Ramos (cell line): ENCODE results near the gene TYW1B.
"Not testable (repeated sequence)": the region's sequence is repeated elsewhere in the genome, so short reads cannot be mapped to it uniquely, and the experiment has no call there.

Experiments
- in situ Hi-C: fragments of 300-500 bp; cut with MboI; formaldehyde crosslinking; loops from one replicate; pipeline ENCODE4 v1.14.3; 2022; ENCODE audit warnings: low sequenced_read_pairs; ENCODE audit not compliant: unreplicated experiment

Gene TYW1B

GRCh38 chr7:72706521-72706920, 121.5 kb downstream of the TYW1B start:
- in situ Hi-C loops = no loop called here

DNA sequence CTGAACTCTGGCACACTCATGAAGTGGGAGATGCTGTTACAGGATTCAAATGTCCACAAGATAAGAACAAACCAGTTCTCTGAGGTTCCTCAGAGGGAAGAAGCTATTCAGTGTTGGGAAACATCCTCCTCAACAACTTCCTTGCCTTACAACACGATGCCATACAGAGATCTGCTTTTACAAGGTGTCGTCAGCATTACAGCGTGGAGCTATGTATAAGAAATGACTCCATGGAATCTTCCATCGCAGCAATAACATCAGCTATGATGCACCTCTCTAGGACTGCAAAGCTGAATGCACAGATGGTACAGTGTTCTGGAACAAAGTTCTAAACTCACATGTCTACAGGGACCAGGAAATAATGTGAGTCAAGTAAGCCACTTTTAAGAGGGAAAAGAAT, 122.3 kb downstream of the TYW1B start:
- in situ Hi-C loops = not testable (repeated sequence)

DNA sequence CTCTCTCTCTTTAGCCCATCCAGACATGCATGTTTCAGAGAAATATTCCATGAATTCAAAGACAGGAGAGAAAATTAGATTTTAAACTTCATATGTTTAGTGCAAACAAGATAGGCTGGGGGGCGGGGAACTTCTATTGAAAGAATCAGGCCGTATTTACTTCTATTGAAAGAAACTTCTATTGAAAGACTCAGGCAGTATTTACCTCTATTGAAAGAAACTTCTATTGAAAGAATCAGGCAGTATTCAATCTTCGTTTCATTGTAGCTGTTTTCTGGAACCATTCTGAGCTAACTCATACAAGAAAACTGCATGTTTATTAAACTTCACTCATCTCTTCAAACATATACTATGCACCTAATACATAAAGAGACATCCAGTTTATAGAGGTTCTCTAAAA, 123.1 kb downstream of the TYW1B start:
- in situ Hi-C loops = no loop called here

DNA sequence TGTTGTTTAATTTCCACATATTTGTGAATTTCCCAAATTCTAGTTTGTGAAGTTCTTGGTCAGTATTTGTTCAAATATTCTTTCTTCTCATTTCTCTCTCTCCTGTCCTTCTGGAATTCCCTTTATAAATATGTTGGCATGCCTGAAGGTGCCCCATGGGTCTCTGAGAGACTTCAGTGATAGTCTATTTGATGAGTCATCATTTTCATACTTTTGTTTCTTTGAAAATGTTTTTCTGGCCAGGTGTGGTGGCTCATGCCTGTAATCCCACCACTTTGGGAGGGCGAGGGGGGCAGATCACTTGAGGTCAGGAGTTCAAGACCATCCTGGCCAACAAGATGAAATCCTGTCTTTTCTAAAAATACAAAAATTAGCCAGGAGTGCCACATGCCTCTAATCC, 127.5 kb downstream of the TYW1B start:
- in situ Hi-C loops = not testable (repeated sequence)

- in situ Hi-C loops = not testable (repeated sequence)
Measured at GRCh38 chr7:72697066-72697465, 130.9 kb downstream of the TYW1B start.

GRCh38 chr7:72696643-72697042, 131.4 kb downstream of the TYW1B start:
- in situ Hi-C loops = not testable (repeated sequence)

GRCh38 chr7:72695482-72695881, 132.5 kb downstream of the TYW1B start:
- in situ Hi-C loops = not testable (repeated sequence)

DNA sequence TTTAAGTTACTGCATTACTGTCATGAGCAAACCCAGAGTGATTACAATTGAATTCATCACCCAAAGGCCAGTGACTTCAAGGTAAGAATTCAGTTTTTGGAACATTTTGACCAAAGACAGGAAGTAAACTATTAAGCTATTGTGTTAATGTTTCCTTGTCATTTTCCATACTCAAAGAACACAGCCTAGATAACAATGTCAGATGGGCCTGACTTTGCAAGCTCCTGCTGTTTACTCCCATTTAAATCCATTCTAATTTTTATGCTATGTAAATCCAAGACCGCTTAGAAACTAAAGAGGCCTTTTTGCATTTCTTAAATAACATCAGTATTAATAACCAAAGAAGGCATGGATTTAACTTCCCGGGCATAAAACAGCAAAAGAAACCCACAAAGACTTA, 136.6 kb downstream of the TYW1B start:
- in situ Hi-C loops = not testable (repeated sequence)

DNA sequence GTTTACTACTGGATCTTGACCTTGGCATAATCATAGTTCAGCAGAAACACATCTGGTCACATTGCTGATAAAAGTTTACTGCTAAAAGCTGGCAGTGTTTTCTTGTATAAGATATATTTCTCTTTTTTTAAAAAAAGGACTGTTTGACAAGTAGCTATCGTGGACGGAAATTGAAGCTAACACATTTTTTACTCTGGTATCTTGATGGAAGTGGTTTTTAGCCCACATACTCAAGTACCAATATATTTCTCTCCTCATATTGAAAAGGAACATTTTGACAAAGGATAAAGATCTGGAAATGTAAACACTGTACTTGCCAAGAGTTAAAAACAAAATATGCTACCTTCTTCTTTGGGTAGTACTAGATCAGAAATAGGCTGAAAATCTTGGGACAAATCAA, 137.8 kb downstream of the TYW1B start:
- in situ Hi-C loops = not testable (repeated sequence)

- in situ Hi-C loops = not testable (repeated sequence)
Measured at GRCh38 chr7:72689344-72689743, 138.7 kb downstream of the TYW1B start.

GRCh38 chr7:72681211-72681610, 146.8 kb downstream of the TYW1B start:
- in situ Hi-C loops = not testable (repeated sequence)

DNA sequence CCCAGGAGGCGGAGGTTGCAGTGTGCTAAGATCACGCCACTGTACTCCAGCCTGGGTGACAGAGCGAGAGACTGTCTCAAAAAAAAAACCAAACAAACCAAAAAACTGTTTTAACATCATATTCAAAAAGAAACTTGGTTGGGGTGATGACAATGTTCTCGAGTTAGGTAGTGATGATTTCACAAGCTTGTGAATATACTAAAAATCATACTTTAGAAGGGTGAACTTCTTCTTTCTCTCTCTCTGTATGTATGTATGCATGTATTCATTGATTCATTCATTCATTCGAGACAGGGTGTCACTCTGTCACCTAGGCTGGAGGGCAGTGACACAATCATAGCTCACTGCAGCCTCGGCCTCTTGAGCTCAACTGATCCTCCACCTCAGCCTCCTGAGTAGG, 151.1 kb downstream of the TYW1B start:
- in situ Hi-C loops = not testable (repeated sequence)

- in situ Hi-C loops = not testable (repeated sequence)
Measured at GRCh38 chr7:72676086-72676690, 151.8 kb downstream of the TYW1B start.

DNA sequence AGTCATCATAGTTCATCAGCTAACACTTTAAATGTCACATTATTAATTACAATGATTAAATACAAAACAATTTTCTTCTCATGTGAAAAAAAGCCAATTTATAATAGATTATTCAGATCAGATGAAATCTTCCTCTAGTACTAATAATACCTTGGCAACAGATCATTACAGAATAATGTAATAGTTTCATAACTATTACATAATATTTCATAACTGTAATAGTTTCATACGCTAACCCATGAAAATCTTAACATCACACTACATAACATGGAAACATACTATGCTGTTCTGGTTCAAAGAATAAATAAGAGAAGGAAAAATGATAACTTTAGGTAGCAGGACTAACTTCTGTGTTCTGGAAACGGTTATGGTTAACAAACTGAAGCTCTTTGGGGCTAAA, 152.3 kb downstream of the TYW1B start:
- in situ Hi-C loops = not testable (repeated sequence)

- in situ Hi-C loops = no loop called here
Measured at GRCh38 chr7:72674394-72674793, 153.6 kb downstream of the TYW1B start.

DNA sequence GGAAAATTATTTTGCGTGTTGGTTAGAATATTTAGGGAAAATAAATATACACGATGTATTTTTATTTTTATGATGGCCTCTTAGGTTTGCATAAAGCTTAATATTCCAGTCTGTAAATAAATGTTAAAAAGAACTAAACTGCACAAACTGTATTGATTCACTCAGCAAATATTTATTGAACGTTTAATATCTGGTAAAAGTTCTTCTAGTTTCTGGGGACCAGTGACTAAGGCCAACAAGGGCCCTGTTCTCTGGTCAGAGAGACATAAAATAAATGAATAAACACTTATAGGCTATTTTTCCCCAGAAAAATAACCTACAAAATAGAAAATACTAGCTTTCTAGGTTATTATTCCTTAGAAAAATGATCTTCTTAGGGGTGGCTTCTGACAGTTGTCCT, 157.2 kb downstream of the TYW1B start:
- in situ Hi-C loops = not testable (repeated sequence)

DNA sequence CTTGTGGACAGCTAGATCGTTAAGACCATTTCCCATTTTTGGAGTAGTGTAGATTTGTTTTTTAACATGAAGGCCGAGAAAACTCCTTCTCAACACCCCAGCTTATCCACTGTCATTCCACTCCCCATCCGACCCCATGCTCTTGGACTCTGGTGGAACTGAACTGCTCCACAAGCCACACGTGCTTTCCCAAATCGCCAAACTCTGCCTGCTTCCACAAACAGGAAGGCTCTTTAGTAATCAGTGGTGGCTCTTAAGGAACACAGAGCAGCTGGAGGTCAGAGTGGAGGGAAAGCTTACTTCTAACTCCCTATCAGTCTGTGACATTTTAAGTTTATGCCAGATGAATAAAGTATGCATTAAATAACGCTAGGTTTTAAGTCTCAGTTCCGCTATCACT, 159.6 kb downstream of the TYW1B start:
- in situ Hi-C loops = not testable (repeated sequence)

- in situ Hi-C loops = not testable (repeated sequence)
Measured at GRCh38 chr7:72667049-72667448, 161.0 kb downstream of the TYW1B start.

- in situ Hi-C loops = not testable (repeated sequence)
Measured at GRCh38 chr7:72648574-72648973, 179.4 kb downstream of the TYW1B start.

DNA sequence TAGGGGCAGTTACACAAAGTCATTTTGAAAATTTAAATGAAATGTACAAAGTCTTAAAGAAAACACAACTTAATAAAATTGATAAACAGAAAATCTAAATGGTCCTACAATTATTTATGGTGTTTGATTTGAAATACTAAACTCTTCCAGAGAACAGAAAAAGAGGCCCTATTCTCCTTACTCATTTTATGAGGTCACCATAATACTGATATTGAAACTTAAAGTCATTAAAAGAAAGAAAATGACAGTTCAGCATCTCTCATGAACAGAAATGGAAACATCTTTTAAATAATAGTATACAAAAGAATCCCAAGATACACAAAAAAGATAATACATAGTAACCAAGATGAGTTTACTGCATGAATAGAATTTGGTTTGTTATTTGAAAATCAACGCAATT, 184.3 kb downstream of the TYW1B start:
- in situ Hi-C loops = not testable (repeated sequence)

DNA sequence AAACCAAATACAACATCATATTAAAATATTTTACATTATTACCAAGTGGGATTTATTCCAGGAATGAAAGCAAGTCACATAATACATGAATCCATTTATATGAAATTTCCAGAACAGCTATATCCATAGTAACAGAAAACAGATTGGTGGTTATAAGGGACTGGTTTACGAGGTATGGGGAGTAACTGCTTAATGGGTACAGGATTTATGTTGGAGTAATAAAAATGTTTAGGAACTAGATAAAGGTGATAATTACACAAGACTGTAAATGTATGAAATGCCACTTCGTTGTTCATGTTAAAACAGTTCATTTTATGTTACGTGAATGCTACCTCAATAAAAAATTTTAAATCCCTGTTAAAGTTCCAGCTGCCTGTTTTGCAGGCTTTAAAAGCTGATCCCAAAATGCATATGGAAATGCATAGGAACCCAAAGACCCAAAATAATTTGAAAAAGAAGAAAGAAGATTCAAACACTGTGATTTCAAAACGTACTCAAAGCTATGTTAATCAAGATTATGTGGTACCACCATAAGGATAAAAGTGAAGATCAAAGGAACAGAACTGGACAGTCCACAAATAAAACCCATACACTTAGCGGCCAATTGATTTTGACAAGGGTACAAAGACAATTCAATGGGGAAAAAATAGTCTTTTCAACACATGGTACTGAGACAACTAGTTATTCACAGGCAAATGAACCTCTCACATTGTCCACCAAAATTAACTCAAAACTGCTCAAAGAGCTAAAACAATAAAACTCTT, 186.3 kb downstream of the TYW1B start:
- in situ Hi-C loops = not testable (repeated sequence)

DNA sequence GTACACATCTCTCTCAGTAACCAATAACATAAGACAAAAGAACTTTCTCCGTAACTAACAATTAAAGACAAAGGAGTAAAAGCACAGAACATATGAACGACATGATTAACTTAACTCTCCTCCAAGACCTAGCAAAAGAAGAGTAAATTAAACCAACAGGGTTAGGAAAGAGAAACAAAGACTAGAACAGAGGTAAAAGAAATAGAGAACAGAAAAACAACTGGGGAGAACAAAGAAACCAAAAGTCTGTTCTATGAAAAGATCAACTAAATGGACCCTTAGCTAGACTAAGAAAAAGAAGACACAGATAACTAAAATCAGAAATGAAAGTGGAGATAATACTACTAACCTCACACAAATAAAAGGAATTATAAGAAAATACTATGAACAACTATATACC, 187.3 kb downstream of the TYW1B start:
- in situ Hi-C loops = not testable (repeated sequence)
